HG02840 (cell line): ENCODE results near the gene MYO5B.
A peak's percentile ranks its signal among the peaks of the same experiment; 100 is the strongest.

Experiments
- ATAC-seq: cut with Tn5 transposase; IDR thresholded peaks from one replicate; pipeline ENCODE4 v1.9.1; 2021; ENCODE audit warnings: mild to moderate bottlenecking, moderate library complexity, moderate number of reproducible peaks; ENCODE audit not compliant: unreplicated experiment, low FRiP score

MYO5B gene

GRCh38 chr18:50190236-50190635 lies 4.7 kb downstream of the MYO5B start:
- ATAC-seq: no peak

- ATAC-seq: peak; percentile 56
Observed at GRCh38 chr18:50189160-50189559, 5.8 kb downstream of the MYO5B start.

- ATAC-seq: no peak
Observed at GRCh38 chr18:50188652-50189051, 6.3 kb downstream of the MYO5B start.

- no peak for ATAC-seq
Observed at GRCh38 chr18:50187659-50188058, 7.3 kb downstream of the MYO5B start.

- no peak for ATAC-seq
Observed at GRCh38 chr18:50186385-50186784, 8.6 kb downstream of the MYO5B start.

GRCh38 chr18:50183556-50183955 lies 11.4 kb downstream of the MYO5B start:
- no peak for ATAC-seq

- no peak for ATAC-seq
Observed at GRCh38 chr18:50182511-50182910, 12.4 kb downstream of the MYO5B start.

- no peak for ATAC-seq
Observed at GRCh38 chr18:50181590-50181989, 13.4 kb downstream of the MYO5B start.

GRCh38 chr18:50179465-50179864 lies 15.5 kb downstream of the MYO5B start:
- no peak for ATAC-seq

- no peak for ATAC-seq
Observed at GRCh38 chr18:50177294-50177992, 17.5 kb downstream of the MYO5B start.

- no peak for ATAC-seq
Observed at GRCh38 chr18:50172367-50172766, 22.6 kb downstream of the MYO5B start.

GRCh38 chr18:50171406-50171805 lies 23.5 kb downstream of the MYO5B start:
- no peak for ATAC-seq

- no peak for ATAC-seq
Observed at GRCh38 chr18:50170004-50170403, 24.9 kb downstream of the MYO5B start.

- no peak for ATAC-seq
Observed at GRCh38 chr18:50169149-50169548, 25.8 kb downstream of the MYO5B start.

- no peak for ATAC-seq
Observed at GRCh38 chr18:50167966-50168365, 27.0 kb downstream of the MYO5B start.

- no peak for ATAC-seq
Observed at GRCh38 chr18:50166901-50167300, 28.0 kb downstream of the MYO5B start.

- no peak for ATAC-seq
Observed at GRCh38 chr18:50163505-50163904, 31.4 kb downstream of the MYO5B start.

GRCh38 chr18:50162486-50163304 lies 32.3 kb downstream of the MYO5B start:
- no peak for ATAC-seq

- ATAC-seq: no peak
Observed at GRCh38 chr18:50161597-50162205, 33.2 kb downstream of the MYO5B start.

- ATAC-seq: no peak
Observed at GRCh38 chr18:50159654-50160046, 35.3 kb downstream of the MYO5B start.

- no peak for ATAC-seq
Observed at GRCh38 chr18:50158866-50159653, 35.9 kb downstream of the MYO5B start.
